Bronchial epithelial cell (primary cell): ENCODE data around the gene KRT35. TPM values are rescaled to one million over a fixed set of nuclear protein-coding genes. Genes with fewer than 3 reads are reported as not detected.

Experiments
- DNase-seq: peaks from one replicate; pipeline ENCODE4 v3.0.0-alpha.2; 2010; ENCODE audit warnings: low read depth
- FAIRE-seq: peaks from 2 replicates; lab custom pipeline; 2011; peaks lifted over from hg19 to GRCh38; lab: Jason Lieb, UNC
- H3K27me3 ChIP-seq: 2 replicates; pipeline ENCODE4 v1.5.1; 2011; ENCODE audit warnings: low read length; ENCODE audit not compliant: control insufficient read depth, insufficient read depth
- H3K36me3 ChIP-seq: 2 replicates; pipeline ENCODE4 v1.5.1; 2011; ENCODE audit warnings: low read length; ENCODE audit not compliant: control insufficient read depth, insufficient read depth
- H3K4me3 ChIP-seq: 2 replicates; pipeline ENCODE4 v1.5.1; 2011; ENCODE audit warnings: mild to moderate bottlenecking, low read depth, low read length, control low read depth
- total RNA-seq: library from RNA; depleted of rRNA; stranded (reverse); fragments of >200 nt; gene quantifications from 2 replicates; pipeline ENCODE4 v1.2.1, GENCODE V29; 2014
- TF ChIP-seq, protein P1 (sequence below): IDR thresholded peaks from 2 replicates; pipeline ENCODE4 v1.5.1; 2011; ENCODE audit warnings: mild to moderate bottlenecking, moderate library complexity, low read length, control low read depth, inconsistent platforms; ENCODE audit not compliant: insufficient read depth, severe bottlenecking

The KRT35 gene
- total RNA-seq, 1 donor from 2014 or later = not detected

DNA sequence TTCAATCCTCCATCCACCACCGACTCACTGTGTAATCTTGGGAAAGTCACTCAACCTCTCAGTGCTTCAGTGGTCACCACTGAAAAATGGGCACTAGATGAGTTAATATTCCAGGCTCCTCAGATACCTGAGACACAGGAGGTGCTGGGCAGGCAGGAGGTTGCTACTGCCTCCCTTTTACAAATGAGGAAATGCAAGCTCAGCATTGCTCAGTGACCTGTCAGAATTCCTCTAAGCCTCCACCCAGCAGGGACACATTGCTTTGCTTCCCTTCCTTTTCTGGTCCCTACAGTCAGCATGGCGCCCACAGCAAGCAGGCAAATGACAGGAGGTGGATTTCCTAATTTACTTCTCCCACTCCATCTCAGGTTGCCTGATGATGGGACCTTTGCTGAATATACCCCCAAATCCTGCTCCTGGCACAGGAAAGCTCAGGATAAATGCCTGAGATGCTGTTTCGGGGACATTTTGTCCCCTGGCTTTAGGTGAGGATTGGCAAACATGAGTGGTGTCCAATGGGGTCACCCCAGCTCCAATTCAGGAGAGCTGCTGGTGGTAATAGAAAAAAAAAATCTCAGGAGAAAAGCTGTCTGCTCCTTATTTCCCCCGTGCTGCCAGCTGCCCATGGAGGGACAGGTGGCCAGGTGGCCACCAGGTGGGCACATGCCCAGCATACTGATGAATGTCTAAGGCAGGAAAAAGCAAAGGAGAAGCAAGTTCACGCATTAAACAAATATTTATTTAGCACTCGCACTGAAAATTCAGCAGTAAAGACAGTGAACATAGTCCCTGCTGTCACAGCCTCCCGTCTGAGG lies 29.5 kb upstream of the KRT35 start:
- FAIRE-seq = no peak

DNA sequence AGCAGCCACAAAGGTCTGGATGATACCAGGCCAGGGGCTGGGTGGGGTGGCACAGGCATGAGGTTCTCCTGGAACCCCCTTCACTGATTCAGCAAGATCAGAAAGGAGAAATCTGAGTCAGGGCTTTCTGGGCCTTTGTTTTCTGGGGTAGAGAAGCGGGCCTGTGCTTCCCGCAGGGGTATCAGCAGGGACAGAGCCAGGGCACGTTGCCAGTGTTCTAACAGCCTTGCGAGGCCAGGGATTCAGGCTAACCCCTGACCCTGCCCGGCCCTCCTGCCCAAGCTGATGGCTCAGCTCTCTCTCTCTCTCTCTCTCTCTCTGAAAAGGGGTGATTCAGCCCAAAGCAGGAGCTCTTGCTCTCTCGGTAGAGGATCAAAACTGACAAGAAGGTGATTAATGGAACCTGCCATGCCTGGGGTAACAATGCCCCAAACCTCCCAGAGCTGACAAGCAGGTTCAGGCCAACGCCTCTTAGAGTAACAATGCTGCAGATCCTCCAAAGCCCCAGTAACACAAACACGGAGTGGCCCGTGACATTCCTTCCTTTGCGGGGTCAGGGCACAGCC lies 26.4 kb upstream of the KRT35 start:
- DNase-seq (peak; percentile 71), FAIRE-seq (no peak)
- Histone ChIP-seq H3K36me3 (no peaks in the 10 kb centered on the region), H3K4me3 (no peak overlapping the region), H3K27me3 (no peaks in the 10 kb centered on the region)
- TF ChIP-seq, protein P1, sequence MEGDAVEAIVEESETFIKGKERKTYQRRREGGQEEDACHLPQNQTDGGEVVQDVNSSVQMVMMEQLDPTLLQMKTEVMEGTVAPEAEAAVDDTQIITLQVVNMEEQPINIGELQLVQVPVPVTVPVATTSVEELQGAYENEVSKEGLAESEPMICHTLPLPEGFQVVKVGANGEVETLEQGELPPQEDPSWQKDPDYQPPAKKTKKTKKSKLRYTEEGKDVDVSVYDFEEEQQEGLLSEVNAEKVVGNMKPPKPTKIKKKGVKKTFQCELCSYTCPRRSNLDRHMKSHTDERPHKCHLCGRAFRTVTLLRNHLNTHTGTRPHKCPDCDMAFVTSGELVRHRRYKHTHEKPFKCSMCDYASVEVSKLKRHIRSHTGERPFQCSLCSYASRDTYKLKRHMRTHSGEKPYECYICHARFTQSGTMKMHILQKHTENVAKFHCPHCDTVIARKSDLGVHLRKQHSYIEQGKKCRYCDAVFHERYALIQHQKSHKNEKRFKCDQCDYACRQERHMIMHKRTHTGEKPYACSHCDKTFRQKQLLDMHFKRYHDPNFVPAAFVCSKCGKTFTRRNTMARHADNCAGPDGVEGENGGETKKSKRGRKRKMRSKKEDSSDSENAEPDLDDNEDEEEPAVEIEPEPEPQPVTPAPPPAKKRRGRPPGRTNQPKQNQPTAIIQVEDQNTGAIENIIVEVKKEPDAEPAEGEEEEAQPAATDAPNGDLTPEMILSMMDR = no peak

More for the DNA sequence above, 29.5 kb upstream of the KRT35 start:
- TF ChIP-seq, protein P1 = no peak
- Histone ChIP-seq H3K4me3 (no peak overlapping the region), H3K36me3 (peaks cover 6% of the 10 kb centered on the region), H3K27me3 (no peaks in the 10 kb centered on the region)
- peak; percentile 44 for DNase-seq

DNA sequence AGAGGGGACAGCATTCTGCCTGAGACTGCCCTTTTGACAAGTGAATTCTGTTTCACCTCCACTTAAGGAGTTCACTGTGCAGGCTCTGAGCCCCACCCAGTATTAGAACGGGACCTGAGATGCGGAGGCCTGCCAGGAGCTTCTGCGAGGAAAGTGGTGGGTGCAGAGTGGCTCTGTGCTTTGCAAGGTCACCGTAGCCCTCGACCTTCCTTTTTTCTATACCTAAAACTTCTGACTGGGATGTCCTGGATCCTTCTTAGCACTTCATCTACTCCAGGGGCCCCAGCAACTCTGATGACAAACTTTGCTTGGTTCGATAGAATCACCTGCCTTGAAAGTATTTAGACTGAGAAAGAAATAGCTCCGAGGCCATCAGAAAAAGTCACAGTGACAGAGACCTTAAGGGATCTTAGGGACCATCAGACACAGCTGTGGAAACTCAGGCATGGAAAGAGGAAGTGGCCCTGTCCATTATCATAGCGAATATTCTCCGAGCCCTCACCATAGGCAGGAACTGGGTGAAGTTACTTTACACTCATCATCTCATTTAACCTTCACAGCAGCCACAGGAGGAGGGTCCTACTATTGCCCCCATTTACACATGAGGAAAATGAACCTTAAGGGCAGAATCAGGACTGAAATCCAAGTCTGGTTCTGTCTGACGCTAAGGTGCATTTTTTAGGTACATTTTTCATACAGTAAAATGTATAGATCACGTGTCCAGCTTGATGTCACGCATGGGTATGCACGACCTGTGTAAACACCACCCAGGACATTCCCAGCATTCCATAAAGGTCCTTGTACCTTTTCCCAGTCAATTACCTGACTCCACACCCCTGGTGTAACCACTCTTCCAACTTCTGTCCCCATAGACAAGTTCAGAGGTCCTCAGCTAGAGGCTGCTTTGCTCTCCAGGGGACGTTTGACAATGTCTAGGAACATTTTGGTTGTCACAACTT lies 25.1 kb upstream of the KRT35 start:
- FAIRE-seq = no peak
- no peaks in the 10 kb centered on the region for H3K27me3 ChIP-seq
- TF ChIP-seq, protein P1 = no peak
- no peak overlapping the region for H3K4me3 ChIP-seq
- peak; percentile 37 for DNase-seq
- H3K36me3 ChIP-seq = no peaks in the 10 kb centered on the region

DNA sequence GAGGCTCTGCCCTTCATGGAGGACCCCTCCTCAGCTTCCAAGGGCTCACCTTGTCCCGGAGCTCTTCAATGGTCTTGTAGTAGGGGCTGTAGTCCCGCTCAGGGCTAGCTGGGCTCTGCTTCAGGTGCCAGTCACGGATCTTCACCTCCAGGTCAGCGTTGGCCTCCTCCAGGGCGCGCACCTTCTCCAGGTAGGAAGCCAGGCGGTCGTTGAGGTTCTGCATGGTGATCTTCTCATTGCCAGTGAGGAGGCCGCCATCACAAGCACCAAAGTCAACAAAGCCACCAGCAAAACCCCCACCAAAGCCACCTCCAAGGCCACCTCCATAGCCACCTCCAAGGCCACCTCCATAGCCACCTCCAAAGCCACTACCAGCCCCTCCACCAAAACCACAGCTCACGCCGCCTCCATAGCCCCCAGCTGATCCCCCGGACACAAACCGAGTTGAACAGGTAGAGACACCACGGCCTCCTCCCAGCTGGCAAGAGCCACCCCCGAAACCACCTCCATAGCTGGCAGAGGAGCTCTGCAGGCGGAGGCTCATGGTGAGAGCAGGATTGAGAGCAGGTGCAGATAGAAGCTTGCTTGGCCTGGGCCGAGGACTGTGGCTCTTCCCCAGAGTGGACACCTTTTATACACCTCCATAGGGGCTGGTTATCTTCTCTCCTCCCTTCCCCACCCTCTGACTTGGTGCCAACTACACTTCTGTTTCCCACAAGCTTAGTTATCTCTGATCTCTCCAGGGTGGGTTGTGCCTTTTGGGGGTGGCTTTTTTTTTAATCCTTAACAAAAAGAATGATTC lies 24.3 kb upstream of the KRT35 start, which contains the start of gene KRT13:
Gene KRT13, minus strand, starts transcription at position 606 of the 802 bp plus-strand sequence. Its CDS starts 62 bp downstream, at position 544.
- peaks cover 1% of the 10 kb centered on the region for H3K36me3 ChIP-seq
- TF ChIP-seq, protein P1 = no peak
- FAIRE-seq = no peak
- H3K27me3 ChIP-seq = no peaks in the 10 kb centered on the region
- no peak within 1 kb of the TSS for H3K4me3 ChIP-seq
- no peak for DNase-seq

DNA sequence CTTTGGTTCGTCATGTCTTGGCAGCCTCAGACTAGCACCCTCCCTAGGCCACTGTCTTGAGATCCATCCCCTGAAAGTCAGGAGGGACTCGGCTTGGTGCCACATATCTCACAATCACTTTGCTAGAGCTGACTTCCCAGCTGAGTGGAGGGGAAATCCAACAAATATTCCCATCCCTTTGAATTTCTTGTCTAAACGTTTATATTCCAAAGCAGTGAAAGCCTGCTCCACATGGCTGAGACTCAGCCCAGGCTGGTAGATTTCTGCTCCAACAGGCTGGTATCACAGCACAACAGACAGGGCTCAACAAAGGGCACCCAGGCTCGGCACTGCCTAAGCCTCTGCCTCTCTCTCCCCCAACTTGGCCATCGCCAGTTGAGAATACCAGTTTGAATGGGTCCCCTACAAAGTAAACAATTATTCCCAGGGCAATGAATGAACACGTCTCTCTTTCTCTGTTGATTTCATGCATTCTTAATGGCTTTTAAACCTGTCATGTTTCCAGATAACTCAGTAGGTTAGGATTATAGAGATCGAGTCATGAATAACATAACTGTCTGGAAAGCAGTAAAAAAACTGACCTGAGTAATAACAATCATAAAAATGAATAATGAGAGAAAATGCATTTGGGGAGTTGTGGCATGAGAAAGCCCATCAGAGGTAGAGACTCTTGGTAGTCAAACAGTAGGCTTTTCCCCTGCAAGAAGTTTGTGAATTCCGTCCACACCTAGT lies 23.5 kb upstream of the KRT35 start:
- FAIRE-seq (no peak), DNase-seq (no peak)
- TF ChIP-seq, protein P1 = no peak
- no peak overlapping the region for H3K4me3 ChIP-seq
- H3K27me3 ChIP-seq = no peaks in the 10 kb centered on the region
- H3K36me3 ChIP-seq = peaks cover 1% of the 10 kb centered on the region
